NCI-H1048 (cell line): ENCODE measurements around the gene TNF.
"Not testable (repeated sequence)": the region's sequence is repeated elsewhere in the genome, so short reads cannot be mapped to it uniquely, and the experiment has no call there.

Experiments used
- DNase-seq: peaks from one replicate; lab custom pipeline; 2025; lab: John Stamatoyannopoulos, UW

TNF gene

GRCh38 chr6:31588871-31589650 is 13.7 kb downstream of the TNF start:
- DNase-seq, result no peak

- not testable (repeated sequence) for DNase-seq
These were observed 15.3 kb downstream of the TNF start for GRCh38 chr6:31590691-31591090.

- DNase-seq, result no peak
These were observed 17.0 kb downstream of the TNF start for GRCh38 chr6:31592396-31592771.

- no peak for DNase-seq
These were observed 21.6 kb downstream of the TNF start for GRCh38 chr6:31597006-31597405.

- no peak for DNase-seq
These were observed 32.0 kb downstream of the TNF start for GRCh38 chr6:31607317-31607716.

GRCh38 chr6:31609519-31610406 is 34.4 kb downstream of the TNF start:
- DNase-seq, result no peak

- DNase-seq, result no peak
These were observed 35.6 kb downstream of the TNF start for GRCh38 chr6:31610968-31611367.

GRCh38 chr6:31614075-31614619 is 38.8 kb downstream of the TNF start:
- DNase-seq, result no peak

- no peak for DNase-seq
These were observed 39.6 kb downstream of the TNF start, which contains the start of gene AIF1 for GRCh38 chr6:31614684-31615578. TSS of gene AIF1 (plus strand) at chr6:31615234. CDS start at chr6:31615330, 96 bp downstream.

- DNase-seq, result no peak
These were observed 40.4 kb downstream of the TNF start for GRCh38 chr6:31615748-31616147.

- no peak for DNase-seq
These were observed 41.6 kb downstream of the TNF start for GRCh38 chr6:31617010-31617409.

GRCh38 chr6:31619805-31620585 is 44.6 kb downstream of the TNF start:
- peak; percentile 98 for DNase-seq

- peak; percentile 98 for DNase-seq
These were observed 45.4 kb downstream of the TNF start, which contains the start of gene PRRC2A for GRCh38 chr6:31620586-31621319. TSS of gene PRRC2A (plus strand) at chr6:31620715. CDS start at chr6:31622790, 2,075 bp downstream.

- DNase-seq, result no peak
These were observed 46.1 kb downstream of the TNF start for GRCh38 chr6:31621320-31621939.

- DNase-seq, result no peak
These were observed 46.6 kb downstream of the TNF start for GRCh38 chr6:31621991-31622390.

- no peak for DNase-seq
These were observed 47.3 kb downstream of the TNF start for GRCh38 chr6:31622684-31623091.

- DNase-seq, result no peak
These were observed 48.7 kb downstream of the TNF start for GRCh38 chr6:31624070-31624469.

- no peak for DNase-seq
These were observed 51.6 kb downstream of the TNF start for GRCh38 chr6:31626952-31627351.

GRCh38 chr6:31627690-31628287 is 52.4 kb downstream of the TNF start:
- DNase-seq, result no peak
